ENCODE data around the gene ALG6.
"Not testable (repeated sequence)": the region's sequence is repeated elsewhere in the genome, so short reads cannot be mapped to it uniquely, and the experiment has no call there.

ALG6 gene

DNA sequence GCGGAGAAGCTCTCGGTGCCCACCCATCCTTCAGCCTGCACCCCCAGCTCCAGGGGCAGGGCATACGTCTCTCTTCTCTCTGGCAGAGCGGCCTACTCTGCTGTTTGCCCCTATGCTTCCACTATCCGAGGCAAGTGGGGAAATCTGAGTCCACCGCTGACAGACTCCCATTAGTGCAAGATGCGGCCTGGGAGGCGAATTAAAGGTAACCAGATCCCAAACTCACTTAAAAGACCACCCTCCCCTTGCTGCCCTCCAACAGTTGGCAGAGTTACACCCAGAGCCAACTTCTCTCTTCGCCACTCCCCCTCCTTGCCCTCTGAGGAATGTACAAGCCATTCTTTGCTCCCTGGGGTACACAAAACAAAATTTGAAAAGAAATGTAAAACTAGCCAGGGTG, 38.6 kb upstream of the ALG6 start:
- no peak for DNase-seq (ENCODE audit: low read depth)

DNA sequence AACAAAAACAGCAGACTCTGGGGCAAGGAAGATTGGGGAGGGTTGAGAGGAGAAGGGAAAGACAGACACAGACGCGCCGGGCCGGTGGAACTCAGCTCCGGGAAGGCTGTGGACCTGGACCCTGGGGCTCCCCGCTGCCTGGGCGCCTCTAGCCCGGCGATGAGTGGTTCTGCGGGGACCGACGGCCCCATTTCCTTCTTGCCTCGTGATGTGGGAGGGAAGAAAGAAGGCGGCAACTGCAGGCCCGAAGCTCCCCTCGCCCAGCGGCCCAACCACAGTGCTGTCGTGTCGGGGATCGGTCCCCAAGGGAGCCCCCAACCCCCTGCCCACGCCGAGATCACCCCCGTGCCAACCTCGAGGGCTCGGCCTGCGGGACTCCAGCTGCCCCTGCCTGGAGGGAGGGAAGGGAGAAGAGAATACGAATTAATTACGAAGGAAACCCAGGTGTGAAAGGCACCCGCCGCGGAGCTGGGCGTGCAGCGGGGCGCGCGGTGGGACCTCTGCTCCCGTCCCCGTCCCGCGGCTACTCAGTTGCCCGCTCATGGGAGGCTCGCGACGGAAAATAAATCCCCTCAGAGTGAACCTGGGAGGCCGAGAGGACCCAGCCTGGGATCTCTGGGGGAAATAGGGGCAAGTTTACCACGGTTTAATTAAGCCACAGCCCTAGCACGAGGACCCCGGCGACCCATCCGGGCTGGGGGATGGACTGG, 37.7 kb upstream of the ALG6 start:
- no peak for DNase-seq (ENCODE audit: low read depth)

DNA sequence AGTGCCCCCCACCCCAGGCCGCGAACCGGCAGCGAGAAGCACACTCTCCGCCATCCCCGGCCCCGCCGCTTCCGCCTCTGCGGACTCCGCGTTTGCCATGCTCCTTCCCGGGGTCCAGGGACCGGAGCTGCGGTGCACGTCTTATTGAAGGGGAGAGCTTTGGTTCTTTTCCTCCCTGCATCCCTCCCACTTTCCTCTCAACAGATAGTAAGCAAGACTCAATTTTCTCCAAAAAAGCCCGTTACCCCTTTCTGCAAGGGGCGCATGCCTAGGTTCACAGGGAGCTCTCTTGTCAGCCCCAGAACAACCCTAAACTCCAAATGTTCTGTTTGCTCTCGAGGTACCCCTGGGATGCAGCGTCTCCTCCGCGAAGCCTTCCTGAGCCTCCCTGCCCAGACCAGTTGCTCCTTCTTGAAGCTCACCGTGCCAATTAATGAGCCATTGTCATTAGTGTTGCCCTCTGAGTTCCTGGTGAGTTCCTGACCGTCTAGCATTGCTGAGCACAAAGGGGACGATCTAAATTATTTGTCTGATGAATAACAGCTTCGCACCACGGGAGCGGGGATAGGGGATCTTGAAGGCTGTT, 37.0 kb upstream of the ALG6 start:
- DNase-seq (ENCODE audit: low read depth): no peak

DNA sequence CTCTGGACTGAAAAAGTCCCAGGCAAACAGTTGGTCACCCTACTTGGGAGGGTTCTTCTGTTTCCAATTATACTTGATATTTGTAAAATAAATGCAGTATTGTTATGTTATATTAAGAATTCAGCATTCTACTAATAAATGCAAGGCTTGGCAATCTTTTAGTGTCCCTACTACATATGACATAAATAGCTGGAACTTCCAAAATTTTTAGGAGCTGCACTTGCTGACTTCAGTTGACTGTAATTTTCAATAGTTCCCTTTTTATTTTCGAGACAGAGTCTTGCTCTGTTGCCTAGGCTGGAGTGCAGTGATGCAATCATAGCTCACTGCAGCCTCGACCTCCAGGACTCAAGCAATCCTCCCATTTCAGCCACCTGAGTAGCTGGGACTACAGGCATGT, 25.0 kb upstream of the ALG6 start:
- no peak for DNase-seq (ENCODE audit: low read depth)

DNA sequence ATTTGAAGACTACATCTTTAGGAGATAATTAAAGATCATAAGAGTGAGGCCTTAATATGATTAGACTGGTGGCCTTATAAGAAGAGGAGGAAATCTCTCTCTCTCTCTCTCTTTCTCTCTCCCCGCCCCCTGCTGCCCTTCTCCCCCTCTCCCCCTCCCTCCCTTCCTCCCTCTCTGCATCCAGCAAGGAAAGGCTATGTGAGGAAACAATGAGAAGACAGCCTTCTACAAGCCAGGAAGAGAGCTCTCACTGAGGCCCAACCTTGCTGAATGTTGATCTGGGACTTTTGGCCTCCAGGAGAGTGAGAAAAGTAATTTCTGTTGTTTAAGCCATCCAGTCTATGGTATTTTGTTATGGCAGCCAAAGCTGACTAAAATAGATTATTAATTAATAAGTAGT, 23.5 kb upstream of the ALG6 start:
- DNase-seq (ENCODE audit: low read depth): no peak

DNA sequence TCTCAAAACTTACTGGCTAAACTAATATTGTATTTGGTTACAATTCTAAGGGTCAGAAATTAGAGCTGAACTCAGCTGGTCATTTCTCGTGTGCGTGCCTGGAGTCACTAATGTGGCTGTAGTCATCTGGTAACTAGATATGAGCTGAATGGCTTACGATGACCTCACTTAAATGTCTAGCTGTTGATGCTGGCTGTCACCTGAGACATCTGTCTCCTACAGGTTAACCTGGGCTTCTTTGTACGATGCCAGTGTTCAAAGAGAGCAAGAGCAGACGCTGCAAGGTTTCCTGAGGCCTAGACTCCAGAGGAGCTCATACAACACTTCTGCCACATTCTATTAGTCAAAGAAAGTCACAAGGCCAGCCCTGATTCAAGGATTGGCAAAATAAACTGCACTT, 17.1 kb upstream of the ALG6 start:
- DNase-seq (ENCODE audit: low read depth): no peak

DNA sequence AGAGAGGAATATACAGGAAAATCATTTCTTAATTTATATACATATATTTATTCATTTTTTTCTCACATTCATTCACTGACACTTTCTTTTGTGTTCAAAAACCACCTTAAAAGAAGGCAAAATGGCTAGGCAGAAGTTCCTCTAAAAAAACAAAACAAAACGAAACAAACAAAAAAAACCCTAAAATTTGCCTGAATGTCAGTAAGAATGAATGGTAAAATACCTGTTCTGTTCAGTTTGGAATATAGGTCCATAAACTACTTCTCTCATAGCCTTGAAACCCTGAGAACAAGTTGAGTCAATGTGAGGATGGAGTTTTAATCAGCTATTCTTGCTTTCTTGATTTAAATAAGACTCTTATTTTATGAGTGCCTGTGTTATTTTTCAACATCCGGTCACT, 14.7 kb upstream of the ALG6 start:
- no peak for DNase-seq (ENCODE audit: low read depth)

DNA sequence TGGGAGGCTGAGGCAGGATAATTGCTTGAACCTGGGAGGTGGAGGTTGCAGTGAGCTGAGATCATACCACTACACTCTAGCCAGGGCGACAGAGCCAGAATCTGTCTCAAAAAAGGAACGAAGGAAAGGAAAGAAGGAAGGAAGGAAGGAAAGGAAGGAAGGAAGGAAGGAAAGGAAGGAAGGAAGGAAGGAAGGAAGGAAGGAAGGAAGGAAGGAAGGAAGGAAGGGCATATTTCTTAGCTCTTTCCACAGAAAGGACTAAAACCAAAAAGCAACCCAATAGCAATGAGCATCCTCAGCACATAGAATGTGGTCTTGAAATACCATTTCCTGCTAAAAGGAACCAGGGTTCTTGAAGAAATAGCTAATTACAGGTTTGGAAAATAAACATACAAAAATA, 11.2 kb upstream of the ALG6 start:
- DNase-seq (ENCODE audit: low read depth): not testable (repeated sequence)

DNA sequence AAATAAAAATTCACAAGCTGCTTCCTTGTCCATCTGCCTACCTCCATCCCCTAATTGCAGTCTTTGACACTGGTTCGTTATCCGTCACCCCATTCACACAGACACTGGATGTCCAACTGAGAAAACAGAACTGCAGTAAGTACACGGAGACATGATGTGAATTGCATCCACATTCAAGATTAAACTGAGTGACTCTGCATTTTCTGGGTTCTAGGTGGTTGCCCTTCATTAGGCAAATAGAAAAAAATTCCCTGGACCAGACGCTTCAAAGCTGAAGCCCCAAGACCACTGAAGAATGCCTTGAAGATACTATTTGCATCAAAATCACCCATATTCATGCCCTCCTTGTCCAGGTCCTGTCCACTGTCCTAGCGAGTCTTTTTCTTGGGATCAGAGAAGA, 7.9 kb upstream of the ALG6 start:
- DNase-seq (ENCODE audit: low read depth): no peak

DNA sequence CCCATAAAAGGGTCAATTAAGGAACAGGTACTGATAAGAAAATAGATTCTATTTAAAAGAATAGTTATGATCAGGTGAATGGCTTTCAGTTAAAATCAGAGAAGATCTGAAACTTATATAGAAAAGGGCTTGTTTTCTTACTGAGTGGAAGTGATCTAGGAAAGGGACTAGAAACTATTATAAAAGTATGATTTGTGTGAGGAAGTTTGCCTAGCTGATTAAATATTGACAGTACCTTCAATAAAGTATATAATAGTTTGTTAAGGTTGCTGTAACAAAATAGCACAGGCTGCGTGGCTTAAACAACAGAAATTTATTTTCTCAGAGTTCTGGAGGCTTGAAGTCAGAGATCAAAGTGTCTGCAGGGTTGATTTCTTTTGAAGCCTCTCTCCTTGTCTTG, 5.4 kb upstream of the ALG6 start:
- DNase-seq (ENCODE audit: low read depth): no peak

DNA sequence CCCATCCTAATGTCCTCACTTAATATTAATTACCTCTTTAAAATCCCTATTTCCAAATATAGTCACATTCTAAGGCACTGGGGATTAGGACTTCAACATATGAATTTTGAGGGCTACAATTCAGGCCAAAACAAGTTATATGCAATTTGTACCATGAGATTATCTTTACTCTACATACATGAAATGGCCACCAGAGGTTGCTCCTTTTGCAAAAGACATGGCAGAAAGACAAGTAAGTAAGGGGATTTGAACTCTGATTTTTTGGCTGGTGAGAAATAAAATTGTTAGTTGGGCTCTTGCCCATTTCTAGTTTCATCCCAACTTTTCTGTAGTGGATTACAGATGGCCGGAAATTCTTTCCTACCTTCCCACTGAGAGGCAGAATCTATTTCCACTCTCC, 4.8 kb upstream of the ALG6 start:
- DNase-seq (ENCODE audit: low read depth): no peak

DNA sequence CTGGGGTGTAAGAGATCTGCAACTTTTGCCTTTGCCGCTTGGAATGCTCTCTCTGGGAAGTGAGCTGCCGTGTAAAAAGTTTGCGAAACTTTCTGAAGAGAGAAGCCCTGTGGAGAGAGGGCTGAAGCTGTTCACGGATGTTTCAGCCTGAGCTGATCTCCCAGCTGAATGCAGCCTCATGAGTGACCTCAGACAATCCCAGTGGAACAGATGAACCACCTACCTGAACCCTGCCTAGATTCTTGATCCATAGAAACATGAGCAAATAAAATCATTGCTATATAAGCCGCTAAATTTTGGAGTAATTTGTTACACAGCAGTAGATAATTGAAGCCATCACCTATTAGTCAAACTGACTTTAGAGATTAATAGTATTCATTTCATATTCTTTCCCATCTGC, 4.4 kb upstream of the ALG6 start:
- no peak for DNase-seq (ENCODE audit: low read depth)

DNA sequence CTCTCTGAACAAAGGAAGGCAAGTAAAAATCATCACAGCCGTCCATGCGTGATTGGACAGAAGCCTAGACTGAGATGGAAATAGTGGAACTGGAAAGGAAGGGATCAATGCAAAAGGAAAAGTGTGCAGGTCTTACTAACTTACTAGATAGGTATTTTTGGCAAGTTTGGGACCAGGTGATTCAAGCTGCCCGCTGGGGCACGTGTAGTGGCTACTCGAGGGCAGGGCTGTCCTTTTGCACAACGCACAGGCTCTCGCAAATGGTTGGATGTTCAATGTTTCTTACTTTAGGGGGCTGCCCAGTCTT, 566 bp upstream of the ALG6 start:
- no peak for DNase-seq (ENCODE audit: low read depth)

DNA sequence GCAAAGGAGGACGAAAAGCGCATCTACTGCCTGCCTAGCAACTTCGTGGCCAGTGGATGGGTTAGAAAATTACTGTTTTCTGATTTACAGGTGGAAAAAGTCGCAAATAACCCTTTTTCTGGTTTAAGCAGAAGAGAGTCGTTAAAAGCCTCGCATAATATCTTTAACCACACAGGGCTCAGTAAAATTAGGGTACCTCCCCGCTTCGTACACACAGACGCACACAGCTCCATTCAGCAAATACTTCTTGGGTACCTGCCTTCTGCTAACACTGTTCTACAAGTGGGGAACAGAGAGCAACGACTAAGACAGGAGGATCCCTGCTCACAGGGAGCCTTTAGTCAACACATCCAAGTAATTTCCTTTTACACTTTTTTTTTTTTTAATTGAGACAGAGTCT, 704 bp downstream of the ALG6 start:
- DNase-seq (ENCODE audit: low read depth): no peak

DNA sequence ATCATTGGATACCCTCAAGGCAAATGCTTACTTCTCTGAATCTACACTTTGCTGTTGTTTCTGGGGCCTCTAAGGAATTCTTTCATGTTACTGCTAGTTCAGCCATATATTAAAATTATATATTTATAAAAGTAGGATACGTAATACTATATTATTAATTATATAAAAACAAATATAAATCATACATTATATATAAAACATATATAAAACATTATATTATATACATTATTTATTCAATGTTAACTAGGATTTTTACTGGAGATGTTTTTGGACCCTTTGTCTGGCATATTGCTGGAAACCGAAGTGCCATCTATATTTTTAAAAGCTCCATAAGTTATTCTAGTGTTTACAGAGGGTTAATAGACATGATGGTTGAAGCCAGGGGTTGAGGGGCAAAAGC, 12.2 kb downstream of the ALG6 start:
- no peak for DNase-seq (ENCODE audit: low read depth)

DNA sequence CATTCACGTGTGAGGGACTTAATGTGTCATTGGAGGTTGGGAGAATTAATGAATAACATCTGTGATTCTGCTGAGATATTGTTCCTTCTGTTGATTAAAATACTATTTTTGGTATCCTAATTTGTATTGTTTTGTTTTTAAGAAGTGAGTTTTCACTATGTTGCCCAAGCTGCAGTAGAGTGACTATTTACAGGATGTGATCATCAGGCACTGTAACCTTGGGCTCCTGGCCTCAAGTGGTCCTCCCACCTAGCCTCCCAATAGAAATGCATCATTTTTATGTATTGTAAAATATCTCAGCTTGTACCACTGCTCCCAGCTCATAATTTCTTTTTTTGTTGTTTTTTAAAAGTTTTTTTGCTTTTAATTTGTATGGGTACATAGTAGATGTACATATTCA, 14.3 kb downstream of the ALG6 start:
- DNase-seq (ENCODE audit: low read depth): no peak

DNA sequence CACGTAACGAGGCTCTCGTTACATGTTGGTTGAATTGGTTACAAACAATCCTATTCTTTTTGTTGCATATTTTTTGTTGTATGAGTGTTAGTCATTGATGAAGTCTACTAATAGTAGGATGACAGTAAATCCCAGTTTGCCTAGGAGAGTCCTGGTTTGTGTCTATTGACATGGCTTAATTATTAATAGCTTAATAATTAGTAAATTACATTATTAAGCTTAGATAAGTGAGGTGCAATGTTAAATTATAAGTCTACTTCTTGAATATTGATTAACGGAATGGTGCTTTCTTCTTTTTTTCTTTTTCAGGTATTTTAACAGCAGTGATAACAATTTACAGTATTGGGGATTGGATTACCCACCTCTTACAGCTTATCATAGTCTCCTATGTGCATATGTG, 34.5 kb downstream of the ALG6 start:
- no peak for DNase-seq (ENCODE audit: low read depth)

DNA sequence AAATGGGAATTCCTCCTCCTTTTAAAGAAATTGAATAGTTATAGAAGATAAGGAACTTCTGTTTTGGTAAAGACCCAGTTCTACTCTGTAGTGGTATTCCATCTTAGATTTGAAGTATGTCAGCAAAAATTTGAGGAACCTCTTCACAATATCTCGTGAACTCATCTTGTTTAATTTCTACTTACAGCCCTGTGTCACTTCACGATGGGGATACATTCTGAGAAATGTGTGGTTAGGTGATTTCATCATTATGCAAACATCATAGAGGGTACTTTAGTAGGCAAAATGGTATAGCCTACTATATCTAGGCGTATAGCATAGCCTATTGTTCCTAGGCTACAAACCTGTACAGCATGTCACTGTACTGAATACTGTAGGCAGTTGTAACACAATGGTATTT, 36.0 kb downstream of the ALG6 start:
- DNase-seq (ENCODE audit: low read depth): no peak

DNA sequence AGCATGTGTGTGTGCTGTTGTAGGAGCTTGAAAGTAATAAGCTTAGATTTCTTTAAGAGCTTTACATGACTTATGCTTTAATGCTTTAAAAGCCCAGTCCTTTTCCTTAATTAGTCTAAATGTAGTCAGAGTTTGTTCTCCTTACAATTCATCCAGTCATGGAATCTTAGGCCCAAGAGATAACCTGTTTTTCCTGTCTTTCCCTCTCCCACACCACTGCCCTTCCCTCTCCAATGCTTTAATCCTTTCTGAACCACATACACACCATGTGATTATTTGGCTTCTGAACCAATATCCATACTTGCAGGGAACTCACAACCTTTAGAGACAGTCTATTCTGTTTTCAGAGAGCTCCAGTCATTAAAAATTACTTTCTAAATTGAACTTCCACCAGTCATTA, 37.6 kb downstream of the ALG6 start:
- no peak for DNase-seq (ENCODE audit: low read depth)

DNA sequence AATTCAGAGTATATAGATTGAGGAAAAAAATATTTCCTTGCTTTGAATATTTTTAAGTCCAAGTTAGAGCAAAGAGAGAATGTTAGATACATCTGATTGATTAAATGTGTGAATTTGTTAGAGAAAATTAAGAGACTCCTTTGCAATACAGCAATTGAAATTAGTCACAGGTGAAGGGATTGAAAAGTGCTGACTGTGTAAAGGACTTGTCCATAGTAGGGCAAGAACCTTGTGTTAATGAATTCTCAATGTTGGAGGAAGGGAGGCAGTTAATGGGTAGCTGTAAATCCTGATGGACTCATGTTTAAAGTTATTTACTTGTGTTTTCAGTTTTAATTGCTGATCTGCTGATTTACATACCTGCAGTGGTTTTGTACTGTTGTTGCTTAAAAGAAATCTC, 38.6 kb downstream of the ALG6 start:
- DNase-seq (ENCODE audit: low read depth): no peak

DNA sequence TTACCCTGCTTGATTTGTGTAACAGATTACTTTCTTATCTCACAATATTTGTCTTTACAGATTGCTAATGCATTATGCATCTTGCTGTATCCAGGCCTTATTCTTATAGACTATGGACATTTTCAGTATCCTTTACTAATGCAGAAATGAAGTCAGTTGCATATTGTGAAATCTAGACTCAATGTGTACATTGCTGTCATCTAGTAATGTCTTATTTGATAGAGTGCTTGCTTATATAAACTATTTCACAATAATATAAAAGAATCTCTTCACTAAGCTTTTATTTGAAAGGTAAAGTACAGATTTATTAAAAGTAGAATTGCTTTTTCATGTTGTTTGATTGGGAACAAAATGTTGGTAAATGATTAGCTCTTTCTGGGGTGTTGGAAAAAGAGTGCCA, 39.6 kb downstream of the ALG6 start:
- no peak for DNase-seq (ENCODE audit: low read depth)

DNA sequence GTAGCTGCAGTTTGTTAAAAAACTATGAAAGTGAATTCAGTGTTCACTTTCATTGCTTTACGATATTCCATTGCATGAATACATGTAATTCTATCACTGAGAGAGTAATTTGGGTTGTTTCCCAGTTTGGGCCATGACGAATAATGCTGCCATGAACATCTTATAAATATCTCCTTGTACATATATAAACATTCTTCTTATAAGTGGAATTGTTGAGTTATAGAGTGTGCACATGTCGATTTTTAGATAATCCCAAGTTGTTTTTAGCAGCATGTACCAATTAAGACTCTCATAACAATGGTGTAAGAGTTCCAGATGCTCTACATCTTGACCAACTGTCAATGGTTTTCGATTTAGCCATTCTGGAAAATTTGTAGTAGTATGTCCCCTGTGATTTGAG, 40.9 kb downstream of the ALG6 start:
- no peak for DNase-seq (ENCODE audit: low read depth)

DNA sequence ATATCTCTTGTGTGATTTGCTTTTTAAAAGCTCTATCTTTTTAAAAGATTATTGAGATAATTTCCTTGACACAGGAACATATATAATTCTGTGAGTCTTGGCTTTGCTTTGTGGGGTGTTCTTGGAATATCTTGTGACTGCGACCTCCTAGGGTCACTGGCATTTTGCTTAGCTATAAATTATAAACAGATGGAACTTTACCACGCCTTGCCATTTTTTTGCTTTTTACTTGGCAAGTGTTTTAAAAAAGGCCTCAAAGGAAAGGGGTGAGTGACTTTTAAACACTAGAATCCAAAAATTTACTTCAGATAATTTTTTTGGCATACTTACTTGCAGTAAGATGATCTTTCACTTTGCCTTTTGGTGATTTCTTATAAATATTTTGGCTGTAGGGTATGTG, 43.6 kb downstream of the ALG6 start:
- DNase-seq (ENCODE audit: low read depth): no peak

DNA sequence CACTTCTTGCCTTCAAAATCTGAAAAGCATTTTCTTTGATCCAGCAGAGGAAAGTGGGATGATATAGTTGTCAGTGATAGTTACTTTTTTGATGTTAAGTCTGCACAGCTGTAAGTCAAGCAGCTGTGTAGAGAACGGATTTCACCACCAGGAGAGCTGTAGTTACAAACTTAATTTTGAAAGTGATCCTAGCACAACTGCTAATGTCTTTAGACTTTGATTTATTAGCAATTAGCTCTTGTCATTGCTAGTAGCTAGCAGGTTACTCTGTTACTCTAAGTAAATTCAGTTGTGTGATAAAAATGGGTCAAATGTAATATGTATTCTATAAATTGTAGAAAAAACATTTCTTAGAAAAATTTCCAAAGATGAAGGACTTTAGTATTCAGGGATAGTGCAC, 46.0 kb downstream of the ALG6 start:
- DNase-seq (ENCODE audit: low read depth): no peak

Measured in activated T-cell treated with anti-CD3 and anti-CD28 coated beads for 24 hours (primary cell).